Nephron progenitor cell (in vitro differentiated cells): ENCODE measurements around the gene NPAS3.

Experiments
- DNase-seq: peaks from one replicate; pipeline ENCODE4 v3.0.0; 2021
- H3K27ac Mint-ChIP-seq: 2 replicates; pipeline ENCODE4 v1.8.0; 2021; ENCODE audit warnings: mild to moderate bottlenecking, moderate library complexity, mixed read lengths
- H3K27me3 Mint-ChIP-seq: 2 replicates; pipeline ENCODE4 v1.8.0; 2021; ENCODE audit warnings: mild to moderate bottlenecking, low read depth, mixed read lengths; ENCODE audit not compliant: poor library complexity
- H3K36me3 Mint-ChIP-seq: 2 replicates; pipeline ENCODE4 v1.8.0; 2021; ENCODE audit warnings: low read depth, mixed read lengths
- H3K4me1 Mint-ChIP-seq: 2 replicates; pipeline ENCODE4 v1.8.0; 2021; ENCODE audit warnings: mixed read lengths
- H3K4me3 Mint-ChIP-seq: 2 replicates; pipeline ENCODE4 v1.8.0; 2021; ENCODE audit warnings: mild to moderate bottlenecking, moderate library complexity, mixed read lengths
- H3K9me3 Mint-ChIP-seq: 2 replicates; pipeline ENCODE4 v1.8.0; 2021; ENCODE audit warnings: mild to moderate bottlenecking, moderate library complexity, mixed read lengths
- CTCF ChIP-seq: fragments of 200-600 bp; sonication (generic); IDR thresholded peaks from 2 replicates; pipeline ENCODE4 v1.5.0; 2021; ENCODE audit warnings: antibody characterized with exemption

The NPAS3 gene

GRCh38 chr14:33714527-33715226 lies 776.0 kb downstream of the NPAS3 start:
- peaks cover 8% of the 10 kb centered on the region for H3K36me3 Mint-ChIP-seq
- H3K4me3 Mint-ChIP-seq: no peak overlapping the region
- DNase-seq: no peak
- no peak overlapping the region for H3K27ac Mint-ChIP-seq
- no peak for TF ChIP-seq CTCF
- H3K9me3 Mint-ChIP-seq: peaks cover 5% of the 10 kb centered on the region
- no peaks in the 10 kb centered on the region for H3K27me3 Mint-ChIP-seq
- H3K4me1 Mint-ChIP-seq: peaks cover 17% of the 10 kb centered on the region

DNA sequence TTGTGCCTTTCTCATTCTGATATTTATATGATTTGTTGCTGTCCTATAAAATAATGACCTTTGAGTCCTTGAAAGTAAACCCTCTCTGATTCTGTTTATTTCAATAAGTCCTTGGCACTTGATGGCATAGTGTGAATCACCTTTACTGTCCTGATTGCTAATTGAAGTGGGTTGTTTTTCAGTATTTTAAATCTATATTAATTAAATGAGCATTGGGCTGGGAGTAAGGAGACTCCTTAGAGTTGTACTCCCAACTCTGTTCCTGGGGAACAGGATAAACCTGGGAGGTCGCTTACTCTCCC lies 776.5 kb downstream of the NPAS3 start:
- H3K4me3 Mint-ChIP-seq: no peak overlapping the region
- H3K27ac Mint-ChIP-seq: no peak overlapping the region
- H3K4me1 Mint-ChIP-seq: peaks cover 20% of the 10 kb centered on the region
- no peak for DNase-seq
- no peak for TF ChIP-seq CTCF
- H3K27me3 Mint-ChIP-seq: no peaks in the 10 kb centered on the region
- H3K9me3 Mint-ChIP-seq: peaks cover 5% of the 10 kb centered on the region
- peaks cover 8% of the 10 kb centered on the region for H3K36me3 Mint-ChIP-seq

- no peak for DNase-seq
- Mint-ChIP-seq H3K36me3 (peaks cover 8% of the 10 kb centered on the region), H3K4me1 (peaks cover 22% of the 10 kb centered on the region), H3K9me3 (peaks cover 5% of the 10 kb centered on the region), H3K4me3 (no peak overlapping the region), H3K27me3 (no peaks in the 10 kb centered on the region), H3K27ac (no peak overlapping the region)
- TF ChIP-seq CTCF: no peak
These were observed 778.2 kb downstream of the NPAS3 start for GRCh38 chr14:33716921-33717320.

GRCh38 chr14:33717866-33718265 lies 779.2 kb downstream of the NPAS3 start:
- no peak for DNase-seq
- H3K36me3 Mint-ChIP-seq: peaks cover 8% of the 10 kb centered on the region
- TF ChIP-seq CTCF: no peak
- no peak overlapping the region for H3K27ac Mint-ChIP-seq
- H3K9me3 Mint-ChIP-seq: peaks cover 5% of the 10 kb centered on the region
- H3K4me3 Mint-ChIP-seq: no peak overlapping the region
- no peaks in the 10 kb centered on the region for H3K27me3 Mint-ChIP-seq
- peaks cover 20% of the 10 kb centered on the region for H3K4me1 Mint-ChIP-seq

- peak; percentile 8 for DNase-seq
- no peak for TF ChIP-seq CTCF
- Mint-ChIP-seq H3K27me3 (no peaks in the 10 kb centered on the region), H3K36me3 (peaks cover 8% of the 10 kb centered on the region), H3K4me1 (peaks cover 21% of the 10 kb centered on the region), H3K9me3 (peaks cover 5% of the 10 kb centered on the region), H3K27ac (no peak overlapping the region), H3K4me3 (no peak overlapping the region)
These were observed 781.7 kb downstream of the NPAS3 start for GRCh38 chr14:33720284-33720787.

DNA sequence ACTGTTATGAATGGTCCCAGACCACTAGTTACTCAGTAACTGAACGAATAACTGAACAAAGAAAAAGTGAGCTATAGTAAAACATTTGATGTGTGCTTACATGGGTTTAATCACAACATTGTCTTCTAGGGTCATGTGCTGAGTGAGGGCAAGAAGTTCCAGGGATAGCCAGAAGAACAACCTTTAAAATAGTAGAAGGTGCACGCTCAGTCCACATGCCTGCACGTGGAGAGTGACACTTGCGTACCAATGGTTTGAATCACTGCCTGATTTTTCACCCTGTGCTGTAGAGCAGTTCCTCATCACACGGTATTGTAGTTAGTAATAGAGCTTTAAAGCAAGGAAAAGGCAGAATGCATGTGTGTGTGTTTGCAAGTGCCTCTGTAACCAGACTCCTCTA lies 788.0 kb downstream of the NPAS3 start:
- Mint-ChIP-seq H3K27ac (no peak overlapping the region), H3K4me1 (peaks cover 8% of the 10 kb centered on the region), H3K4me3 (no peak overlapping the region), H3K9me3 (no peaks in the 10 kb centered on the region), H3K36me3 (no peaks in the 10 kb centered on the region), H3K27me3 (no peaks in the 10 kb centered on the region)
- no peak for TF ChIP-seq CTCF
- no peak for DNase-seq
